Testis (tissue), 3 donors: ENCODE measurements around the gene EBF4. TPM values are rescaled to one million over a fixed set of nuclear protein-coding genes. Genes with fewer than 3 reads are reported as not detected.

Experiments
- DNase-seq: peaks from one replicate; pipeline ENCODE4 v3.0.0-alpha.2; 2019
- H3K27ac ChIP-seq, 2 donors: fragments of 200-600 bp; sonication (generic); one replicate each; pipeline ENCODE4 v1.5.1; 2019
- H3K27me3 ChIP-seq: fragments of 200-600 bp; sonication (generic); one replicate; pipeline ENCODE4 v1.5.1; 2019
- H3K36me3 ChIP-seq: fragments of 200-600 bp; sonication (generic); one replicate; pipeline ENCODE4 v1.5.1; 2017; ENCODE audit warnings: low read depth; ENCODE audit errors: missing control alignments
- H3K4me1 ChIP-seq: fragments of 200-600 bp; sonication (generic); one replicate; pipeline ENCODE4 v1.5.1; 2019
- H3K4me3 ChIP-seq, 2 donors: fragments of 200-600 bp; sonication (generic); one replicate each; pipeline ENCODE4 v1.5.1; 2017 to 2019
- H3K9me3 ChIP-seq: fragments of 200-600 bp; sonication (generic); one replicate; pipeline ENCODE4 v1.5.1; 2017
- POLR2A ChIP-seq: fragments of 450-650 bp; IDR thresholded peaks from one replicate; pipeline ENCODE4 v1.6.1; 2017; ENCODE audit warnings: antibody characterized with exemption, mild to moderate bottlenecking, moderate library complexity
- WGBS, 2 donors: methylation state at CpG; one replicate each; pipeline ENCODE4 v1.1.5; 2018; 5-methylcytosine and 5-hydroxymethylcytosine counted together
- intact Hi-C: fragments of 100-400 bp; cut with DNase I; formaldehyde crosslinking; loops from one replicate; pipeline ENCODE4 v1.15.1; 2023; ENCODE audit warnings: low total_unique reads
- polyA plus RNA-seq: library from polyadenylated mRNA; stranded (reverse); fragments of 350-450 nt; fragmentation: Illumina TruSeq; extraction: RNeasy Lipid Tissue Mini Kit (QIAGEN cat#74804); gene quantifications from one replicate; pipeline ENCODE4 v1.2.3, GENCODE V29; 2014; ENCODE audit warnings: low read depth, low replicate concordance; ENCODE audit not compliant: insufficient read depth
- total RNA-seq, 2 donors: library from RNA; depleted of rRNA; stranded (reverse); fragments of >200 nt; gene quantifications; one replicate each; pipeline ENCODE4 v1.2.3, GENCODE V29; 2016
- TF ChIP-seq, protein P1 (sequence below), 3 experiments: fragments of 450-650 bp in 2 of 3; fragments of 200-600 bp in 1 of 3; sonication (generic) in 1 of 3; IDR thresholded peaks; one replicate each; pipeline ENCODE4 v1.5.1; 2016 to 2019; ENCODE audit warnings: antibody characterized with exemption in 3 of 3, mild to moderate bottlenecking in 2 of 3, moderate library complexity in 1 of 3

The EBF4 gene
- total and polyA plus RNA-seq, 3 donors from 2014 or later, result 6.1 to 14.2 (median 7.4) TPM

DNA sequence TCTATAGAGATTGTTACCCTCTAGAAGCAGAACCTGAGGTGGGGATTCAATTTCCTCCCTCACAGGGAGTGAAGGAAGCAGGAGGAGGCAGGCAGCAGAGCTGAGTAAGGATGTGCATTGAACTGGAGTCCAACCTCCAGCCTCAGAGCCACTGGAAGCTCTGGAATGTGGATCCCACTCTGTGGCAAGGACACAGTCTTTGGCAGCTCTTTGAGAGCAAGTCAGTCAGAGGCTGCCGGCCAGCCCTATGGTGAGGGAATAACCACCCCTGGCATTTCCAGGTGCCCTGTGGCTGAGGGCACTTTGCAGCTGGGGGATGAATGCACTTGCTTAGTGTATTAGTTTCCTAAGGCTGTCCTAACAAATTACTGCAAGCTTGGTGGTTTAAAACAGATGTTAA lies 37.2 kb downstream of the EBF4 start:
- Histone ChIP-seq H3K27ac (no peak overlapping the region), H3K9me3 (no peaks in the 10 kb centered on the region), H3K27me3 (no peaks in the 10 kb centered on the region), H3K36me3 (no peaks in the 10 kb centered on the region), H3K4me3 (no peak overlapping the region), H3K4me1 (no peaks in the 10 kb centered on the region)
- no peak for TF ChIP-seq POLR2A
- TF ChIP-seq, protein P1, sequence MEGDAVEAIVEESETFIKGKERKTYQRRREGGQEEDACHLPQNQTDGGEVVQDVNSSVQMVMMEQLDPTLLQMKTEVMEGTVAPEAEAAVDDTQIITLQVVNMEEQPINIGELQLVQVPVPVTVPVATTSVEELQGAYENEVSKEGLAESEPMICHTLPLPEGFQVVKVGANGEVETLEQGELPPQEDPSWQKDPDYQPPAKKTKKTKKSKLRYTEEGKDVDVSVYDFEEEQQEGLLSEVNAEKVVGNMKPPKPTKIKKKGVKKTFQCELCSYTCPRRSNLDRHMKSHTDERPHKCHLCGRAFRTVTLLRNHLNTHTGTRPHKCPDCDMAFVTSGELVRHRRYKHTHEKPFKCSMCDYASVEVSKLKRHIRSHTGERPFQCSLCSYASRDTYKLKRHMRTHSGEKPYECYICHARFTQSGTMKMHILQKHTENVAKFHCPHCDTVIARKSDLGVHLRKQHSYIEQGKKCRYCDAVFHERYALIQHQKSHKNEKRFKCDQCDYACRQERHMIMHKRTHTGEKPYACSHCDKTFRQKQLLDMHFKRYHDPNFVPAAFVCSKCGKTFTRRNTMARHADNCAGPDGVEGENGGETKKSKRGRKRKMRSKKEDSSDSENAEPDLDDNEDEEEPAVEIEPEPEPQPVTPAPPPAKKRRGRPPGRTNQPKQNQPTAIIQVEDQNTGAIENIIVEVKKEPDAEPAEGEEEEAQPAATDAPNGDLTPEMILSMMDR (IDR thresholded peaks at IDR 0.05), result no peak
- intact Hi-C loops, result no loop called here
- WGBS, 2 donors, result 47 to 60% methylated on average over 1 of the region's 1 CpG
- no peak for DNase-seq

DNA sequence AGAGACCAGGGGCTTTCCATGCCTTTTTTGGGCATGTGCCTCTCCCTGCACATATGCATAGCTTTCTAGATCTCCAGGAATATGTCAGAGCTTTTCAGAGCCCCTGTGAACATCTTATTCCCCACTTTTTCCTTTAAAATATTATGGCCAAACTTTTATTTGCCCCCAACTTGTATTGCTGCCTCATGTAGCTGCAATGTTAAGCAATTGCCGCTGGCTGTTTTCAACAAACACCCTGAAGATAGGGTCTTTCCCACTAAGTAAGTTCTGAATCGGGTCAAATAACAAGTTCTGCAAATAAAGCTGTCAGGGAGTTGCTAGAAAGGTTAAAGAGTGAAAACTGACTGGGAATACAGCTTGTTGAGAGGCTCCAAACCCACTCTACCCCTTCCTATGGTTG lies 42.3 kb downstream of the EBF4 start:
- no peak for DNase-seq
- H3K9me3 ChIP-seq, result no peaks in the 10 kb centered on the region
- H3K4me1 ChIP-seq, result no peaks in the 10 kb centered on the region
- no peak overlapping the region for H3K4me3 ChIP-seq
- 88 to 95% methylated on average over 2 of the region's 2 CpGs for WGBS, 2 donors
- intact Hi-C loops, result no loop called here
- no peaks in the 10 kb centered on the region for H3K27me3 ChIP-seq
- TF ChIP-seq, protein P1 (IDR thresholded peaks at IDR 0.05), result no peak
- TF ChIP-seq POLR2A, result no peak
- no peak overlapping the region for H3K27ac ChIP-seq
- H3K36me3 ChIP-seq, result no peaks in the 10 kb centered on the region

DNA sequence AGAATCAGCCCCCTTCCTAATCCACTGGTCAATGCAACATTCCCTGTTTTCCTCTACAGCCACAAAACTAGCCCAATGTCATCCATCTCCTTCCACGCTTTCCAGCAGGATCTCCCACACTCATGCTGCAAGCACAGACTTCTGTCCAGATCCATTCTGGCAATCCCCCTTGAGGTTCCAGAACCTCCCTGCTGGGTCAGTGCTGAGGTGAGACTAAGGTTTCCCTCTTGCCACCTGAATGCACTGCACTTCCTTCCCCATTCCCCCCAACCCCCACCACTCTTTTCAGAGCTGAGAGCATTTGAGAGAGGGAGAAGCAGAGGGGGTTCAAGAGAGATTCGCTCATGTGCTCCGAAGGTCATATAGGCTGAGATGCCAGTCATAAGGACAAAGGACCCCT lies 43.9 kb downstream of the EBF4 start:
- Histone ChIP-seq H3K9me3 (no peaks in the 10 kb centered on the region), H3K36me3 (no peaks in the 10 kb centered on the region), H3K27ac (no peak overlapping the region), H3K4me3 (no peak overlapping the region), H3K4me1 (no peaks in the 10 kb centered on the region), H3K27me3 (no peaks in the 10 kb centered on the region)
- WGBS, 2 donors, result 85 to 89% methylated on average over 3 of the region's 3 CpGs
- intact Hi-C loops, result no loop called here
- DNase-seq, result no peak
- TF ChIP-seq POLR2A, result no peak
- TF ChIP-seq, protein P1 (IDR thresholded peaks at IDR 0.05), result no peak

DNA sequence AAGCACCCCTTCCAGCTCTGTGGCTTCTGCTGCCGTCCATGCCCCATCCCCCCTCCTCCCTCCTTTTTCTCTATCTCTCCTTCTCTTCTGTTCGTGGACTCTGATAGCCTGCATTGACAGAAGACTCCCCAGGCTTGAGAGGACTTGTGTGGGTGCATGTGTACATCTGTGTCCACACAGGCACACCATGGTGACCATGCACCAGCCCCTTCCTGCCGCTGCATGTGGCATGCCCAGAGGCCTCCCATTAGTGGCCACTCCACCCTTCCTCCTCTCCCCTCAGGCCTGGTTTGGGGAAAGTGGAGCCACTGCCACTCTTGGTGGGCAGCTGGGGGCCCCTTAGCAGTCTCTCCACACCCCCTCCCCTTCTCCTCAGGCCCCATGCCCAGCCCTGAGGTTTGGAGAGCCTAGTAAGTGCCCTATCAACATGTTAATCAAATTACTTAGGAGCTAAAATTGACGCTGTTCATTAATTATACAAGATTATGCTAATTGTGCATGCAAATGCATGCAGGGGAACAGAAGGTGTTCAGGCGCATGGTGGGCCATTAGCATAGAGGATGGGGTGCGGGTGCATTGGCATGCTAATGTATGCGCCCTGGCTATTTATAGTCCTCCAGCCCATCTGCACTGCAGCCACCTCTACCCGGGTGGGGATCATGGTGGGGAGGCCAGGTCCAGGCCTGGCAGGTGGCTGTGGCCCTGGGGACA lies 45.9 kb downstream of the EBF4 start:
- intact Hi-C loops, result no loop called here
- no peak for DNase-seq
- Histone ChIP-seq H3K36me3 (no peaks in the 10 kb centered on the region), H3K4me3 (no peak overlapping the region), H3K9me3 (no peaks in the 10 kb centered on the region), H3K27me3 (no peaks in the 10 kb centered on the region), H3K4me1 (no peaks in the 10 kb centered on the region), H3K27ac (no peak overlapping the region)
- WGBS, 2 donors, result 75 to 81% methylated on average over 7 to 8 of the region's 8 CpGs
- no peak for TF ChIP-seq POLR2A
- TF ChIP-seq, protein P1 (IDR thresholded peaks at IDR 0.05), result no peak

DNA sequence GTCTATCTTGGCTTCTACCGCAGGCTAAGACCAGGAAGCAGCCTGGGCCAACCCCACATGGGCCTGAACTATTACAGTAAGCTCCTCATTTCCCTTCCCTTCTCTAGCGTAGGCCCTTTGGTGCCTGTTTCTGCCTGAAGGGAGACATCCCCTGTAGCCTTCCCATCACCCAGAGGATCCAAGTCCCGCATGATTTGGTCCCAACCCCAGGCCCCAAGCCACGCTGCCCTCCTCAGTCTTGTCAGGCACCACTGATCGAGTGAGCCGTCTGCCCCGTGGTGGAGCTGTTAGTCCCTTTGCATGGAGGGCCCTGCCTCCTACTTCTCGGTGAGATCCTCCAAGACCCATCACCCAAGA lies 46.4 kb downstream of the EBF4 start:
- Histone ChIP-seq H3K36me3 (no peaks in the 10 kb centered on the region), H3K4me1 (no peaks in the 10 kb centered on the region), H3K27me3 (no peaks in the 10 kb centered on the region), H3K27ac (no peak overlapping the region), H3K9me3 (no peaks in the 10 kb centered on the region), H3K4me3 (no peak overlapping the region)
- 80 to 90% methylated on average over 5 to 8 of the region's 8 CpGs for WGBS, 2 donors
- no peak for DNase-seq
- intact Hi-C loops, result no loop called here
- no peak for TF ChIP-seq POLR2A
- TF ChIP-seq, protein P1 (IDR thresholded peaks at IDR 0.05), result no peak
